HG03045 (cell line): ENCODE data around the gene IQCH.

Source experiments
- ATAC-seq: cut with Tn5 transposase; IDR thresholded peaks from one replicate; pipeline ENCODE4 v1.9.1; 2021; ENCODE audit warnings: mild to moderate bottlenecking, moderate library complexity; ENCODE audit not compliant: unreplicated experiment

The IQCH gene

DNA sequence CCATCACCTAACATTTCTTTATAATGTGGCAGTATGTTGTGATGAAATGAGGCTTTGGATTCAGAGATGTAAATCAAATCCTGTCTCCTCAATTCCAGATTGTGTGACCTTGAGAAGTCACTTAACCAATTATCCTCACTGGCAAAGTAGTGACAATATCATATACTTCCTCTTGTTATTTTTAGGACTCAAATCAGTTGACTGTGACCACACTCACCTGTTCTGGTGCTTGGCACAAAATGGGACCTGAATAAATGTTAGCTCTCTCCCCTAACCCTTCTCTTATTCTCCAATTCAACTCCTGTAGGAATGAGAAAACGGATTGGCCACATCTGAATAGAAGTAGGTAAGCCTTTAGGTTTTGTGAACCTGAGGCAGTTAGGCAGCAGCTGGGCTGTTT, 42.1 kb downstream of the IQCH start:
- ATAC-seq: no peak

DNA sequence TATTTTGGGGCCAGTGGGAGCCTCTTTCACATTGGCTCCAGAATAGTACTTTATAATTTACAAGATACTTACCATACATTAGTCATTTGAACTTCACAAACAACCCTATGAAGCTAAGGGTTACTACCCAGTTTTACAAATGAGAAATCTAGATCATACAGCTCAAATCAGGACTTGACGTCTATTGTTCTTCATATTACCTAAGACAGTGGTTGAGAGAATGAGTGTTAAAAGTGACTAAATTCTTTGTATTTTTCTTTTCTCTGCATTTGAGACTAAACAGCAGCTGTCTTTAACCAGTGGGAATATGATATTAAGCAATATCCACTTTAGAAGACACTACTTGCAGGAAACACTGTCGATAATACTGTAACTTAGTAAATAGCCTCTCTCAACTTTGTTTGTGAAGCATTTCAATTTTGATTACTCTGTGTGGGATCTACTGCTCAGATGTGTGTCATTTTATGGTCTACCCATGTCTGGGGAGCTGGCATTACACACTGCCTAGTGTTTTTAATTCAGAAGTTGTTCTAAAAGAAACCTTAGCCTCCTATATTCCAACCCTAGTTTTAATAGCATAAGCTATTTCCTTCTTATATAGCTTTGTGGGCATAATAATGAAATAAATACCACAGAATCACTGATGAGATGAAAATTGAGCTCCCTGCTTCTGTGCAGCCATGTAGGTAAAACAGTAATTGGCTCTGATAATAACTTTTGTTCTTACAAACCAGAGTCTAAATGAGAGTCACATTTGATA, 45.9 kb downstream of the IQCH start:
- no peak for ATAC-seq

DNA sequence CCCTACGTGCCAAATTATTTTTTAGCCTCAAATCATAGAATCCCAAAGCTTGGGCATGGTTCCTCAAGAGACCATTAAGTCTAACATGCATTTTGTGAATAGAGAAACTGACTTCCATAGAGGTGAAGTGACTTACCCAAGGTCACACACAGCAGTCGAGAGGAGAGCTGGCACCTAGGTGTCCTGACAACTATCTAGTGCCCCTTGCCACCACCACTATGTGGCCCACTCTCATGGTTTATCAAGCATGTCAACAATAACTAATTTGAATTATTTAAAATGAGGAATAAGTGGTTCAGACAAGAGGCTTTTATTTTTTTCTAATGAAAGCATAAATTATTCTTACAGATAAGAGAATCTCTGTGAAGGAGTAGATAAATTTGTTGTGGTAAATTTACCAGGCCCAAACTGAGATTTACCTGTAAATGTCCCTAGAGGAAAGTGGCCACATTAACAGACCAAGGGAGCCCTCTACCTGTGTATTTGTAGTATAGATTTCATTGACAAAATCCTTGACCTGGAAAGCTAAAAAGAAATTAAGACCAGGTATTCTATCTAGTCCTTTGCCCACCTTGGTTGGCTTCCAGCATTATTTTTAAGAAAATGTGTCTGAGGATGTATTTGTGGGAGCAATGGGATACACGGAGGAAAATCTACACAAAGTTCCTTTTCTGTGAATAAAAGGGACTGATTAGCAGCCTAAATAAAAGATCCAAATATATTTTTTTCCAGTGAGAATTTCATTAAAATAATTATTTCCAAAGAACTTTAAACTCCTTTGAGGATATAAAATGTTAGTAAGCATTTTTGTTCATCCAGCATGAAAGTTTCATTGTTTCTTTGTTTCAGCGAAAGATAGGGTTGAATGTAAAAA, 49.1 kb downstream of the IQCH start:
- ATAC-seq: no peak

- ATAC-seq: no peak
Observed at GRCh38 chr15:67304778-67305177, 50.2 kb downstream of the IQCH start.

DNA sequence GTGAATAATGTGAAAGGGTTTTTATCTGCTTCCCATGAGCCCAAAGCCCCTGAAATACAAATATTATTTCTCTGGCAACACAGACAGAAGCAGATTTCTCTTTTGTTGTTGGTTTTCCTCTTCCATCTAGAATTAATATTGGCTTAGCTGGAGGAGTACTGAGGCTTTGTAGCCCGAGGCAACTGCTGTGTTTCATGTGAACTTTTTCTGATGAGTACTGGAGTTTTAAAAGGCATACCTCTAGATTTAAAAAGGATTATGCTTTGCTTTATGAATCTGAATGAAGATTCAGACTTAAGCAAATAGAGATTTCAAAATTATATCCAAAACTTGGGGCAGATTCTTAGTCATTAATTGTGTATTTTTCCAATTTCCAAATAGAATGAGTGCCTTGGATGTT, 50.9 kb downstream of the IQCH start:
- ATAC-seq: no peak

- ATAC-seq: no peak
Observed at GRCh38 chr15:67307156-67307555, 52.6 kb downstream of the IQCH start.

DNA sequence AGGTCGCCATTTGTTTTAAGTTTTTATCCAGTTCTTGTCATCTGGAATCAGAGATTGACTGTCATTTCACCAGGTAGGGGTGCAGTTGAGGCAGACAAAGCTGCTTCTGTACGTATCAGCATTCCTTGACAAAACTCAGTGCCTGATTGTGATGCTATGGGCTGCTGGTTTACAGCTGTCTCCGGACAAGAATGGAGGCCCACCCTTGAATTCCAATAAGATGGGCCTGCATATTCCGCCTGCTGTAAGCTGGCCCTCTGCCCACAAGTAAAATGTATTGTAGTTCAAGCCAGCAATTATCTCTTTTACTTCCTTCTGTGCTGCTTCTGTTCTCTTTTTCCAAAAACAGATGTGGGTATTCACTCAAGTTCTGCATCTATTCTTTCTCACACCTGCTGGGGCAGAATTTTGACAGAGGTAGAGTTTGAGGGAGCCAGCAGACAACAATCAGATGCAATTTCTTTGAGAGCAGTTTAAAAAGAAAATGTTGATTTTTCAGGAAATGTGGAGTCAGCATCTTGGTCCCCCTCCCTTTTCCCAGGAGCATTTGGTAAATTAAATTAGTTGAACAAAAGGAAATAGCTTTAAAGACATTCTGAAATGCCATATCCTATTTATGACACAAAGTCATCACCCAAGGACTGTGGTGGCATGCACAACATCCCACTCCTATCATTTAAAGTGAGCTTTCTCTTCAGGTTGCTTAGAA, 53.5 kb downstream of the IQCH start:
- no peak for ATAC-seq

DNA sequence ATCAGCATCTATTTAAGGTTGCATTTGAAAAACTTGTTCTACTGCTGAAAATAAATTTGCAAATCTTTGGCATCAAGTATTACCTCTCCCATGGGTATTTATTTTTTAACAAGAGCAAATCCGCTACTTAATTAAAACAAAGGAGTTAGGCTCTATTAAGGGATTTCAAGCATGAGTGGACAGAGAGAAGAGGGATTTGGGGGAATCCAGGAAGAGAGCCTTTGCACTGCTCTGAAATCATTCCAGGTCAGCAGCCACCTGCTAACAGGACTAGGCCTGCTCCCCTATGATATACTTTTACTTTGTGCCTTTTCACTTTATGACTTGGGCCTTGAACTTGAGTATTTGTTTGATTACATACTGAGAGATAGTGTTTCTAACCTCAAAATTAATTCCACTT, 57.1 kb downstream of the IQCH start:
- no peak for ATAC-seq

DNA sequence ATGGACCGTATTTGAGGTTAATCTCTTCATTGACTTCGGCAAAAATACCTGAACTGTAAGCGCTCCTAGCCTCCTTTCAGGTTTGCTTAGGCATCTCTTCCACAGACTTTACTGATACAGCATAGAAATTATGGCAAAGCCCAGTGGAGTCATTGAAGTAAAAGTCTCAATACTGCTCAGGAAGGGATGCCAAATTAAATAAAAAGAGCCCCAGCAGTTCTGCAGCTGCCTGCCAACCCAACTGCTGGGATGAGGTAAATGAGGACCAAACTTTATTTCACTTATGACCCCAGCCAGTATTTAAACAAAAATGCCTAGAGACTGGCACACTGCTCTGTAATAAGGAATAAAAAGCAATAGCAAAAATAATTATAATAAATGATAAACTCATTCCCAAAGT, 65.4 kb downstream of the IQCH start:
- no peak for ATAC-seq

- ATAC-seq: no peak
Observed at GRCh38 chr15:67321352-67321751, 66.8 kb downstream of the IQCH start.

DNA sequence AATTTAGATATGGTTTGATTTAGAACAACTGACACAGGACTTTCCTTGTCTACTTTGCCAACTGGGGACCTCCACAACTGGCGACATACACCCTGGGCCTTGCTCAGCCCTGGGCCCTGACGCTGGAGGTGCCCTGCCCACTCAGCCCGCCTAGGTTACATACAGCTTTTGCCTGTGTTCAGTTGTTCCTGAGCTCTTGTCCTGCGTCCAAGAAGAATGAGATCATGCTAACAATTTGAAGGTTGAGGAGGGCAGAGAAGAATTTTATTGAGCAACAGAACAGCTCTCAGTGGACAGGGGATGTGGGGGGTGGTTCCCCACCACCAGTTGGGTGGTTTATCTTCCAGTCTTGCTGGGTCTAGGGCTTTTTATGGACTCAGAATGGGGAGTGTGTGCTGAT, 67.9 kb downstream of the IQCH start:
- ATAC-seq: no peak

DNA sequence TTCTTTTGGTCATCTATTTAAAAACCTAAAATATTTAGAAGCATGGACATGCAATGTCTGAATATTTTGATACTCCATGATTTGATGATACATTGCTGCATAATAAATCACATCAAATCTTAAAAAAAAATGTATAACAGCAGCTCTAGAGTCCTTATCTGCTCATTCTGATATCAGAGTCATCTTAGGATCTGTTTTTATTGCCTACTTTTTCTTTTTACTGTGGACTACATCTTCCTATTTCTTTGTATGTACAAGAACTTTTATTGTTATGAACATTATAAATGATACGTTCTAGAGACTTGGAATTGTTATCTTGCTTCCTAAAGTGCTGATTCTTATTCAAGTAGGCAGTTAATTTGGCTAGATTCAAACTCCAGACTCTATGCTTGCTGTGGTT, 72.7 kb downstream of the IQCH start:
- no peak for ATAC-seq

DNA sequence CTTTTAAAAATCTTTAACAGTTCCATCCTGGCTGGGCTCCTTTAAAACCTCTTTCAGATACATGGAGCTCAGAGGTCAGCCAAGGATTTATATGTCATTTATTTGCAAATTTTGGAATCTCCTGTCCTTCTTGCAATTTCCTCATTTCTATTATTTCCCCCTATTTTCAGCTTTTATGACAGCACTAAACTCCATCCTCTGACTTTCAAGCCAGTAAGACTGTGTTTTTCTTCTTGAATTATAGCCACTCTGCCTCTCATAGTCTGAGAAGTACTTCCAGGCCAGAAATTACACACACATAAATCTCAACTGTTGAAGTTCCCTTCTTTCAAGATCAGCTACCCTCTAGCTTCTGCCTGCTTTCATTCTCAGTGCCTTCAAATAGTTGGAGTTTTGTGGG, 73.2 kb downstream of the IQCH start:
- no peak for ATAC-seq

- ATAC-seq: no peak
Observed at GRCh38 chr15:67329984-67330733, 75.6 kb downstream of the IQCH start.

DNA sequence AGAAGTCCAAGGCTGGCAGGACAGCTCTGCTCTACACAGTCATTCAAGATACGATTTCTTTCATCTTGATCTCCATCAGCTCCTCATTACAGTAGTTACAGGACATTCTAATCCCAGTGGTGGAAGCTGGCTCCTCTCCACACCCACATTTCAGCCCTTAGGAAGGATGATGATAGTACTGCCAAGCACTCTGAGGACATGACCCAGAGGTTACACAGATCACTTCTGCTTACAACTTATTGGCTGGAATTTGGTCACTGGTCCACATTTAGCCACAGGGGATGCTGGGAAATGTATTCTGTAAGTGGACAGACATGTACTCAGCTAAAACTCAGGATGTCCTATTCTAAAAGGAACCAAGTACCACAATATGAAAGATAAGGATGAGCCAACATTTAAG, 77.1 kb downstream of the IQCH start:
- ATAC-seq: no peak

DNA sequence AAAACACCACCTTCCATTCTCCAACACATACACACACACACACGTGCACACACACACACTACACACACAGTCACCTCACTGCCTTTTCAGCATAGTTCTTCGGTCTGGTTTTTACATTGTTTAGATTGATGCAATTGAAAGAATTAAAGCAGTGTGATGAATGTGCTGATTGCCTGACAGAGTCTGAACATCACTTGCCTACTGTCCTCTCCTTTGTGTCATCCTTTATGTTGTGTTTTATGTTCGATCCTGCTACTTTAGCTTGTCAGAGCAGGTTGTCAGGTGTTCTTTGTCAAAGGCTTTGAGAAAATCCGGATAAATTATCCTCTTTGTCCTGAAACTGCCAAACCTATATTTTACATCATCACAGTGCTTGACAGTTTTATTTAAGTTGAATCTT, 80.4 kb downstream of the IQCH start:
- ATAC-seq: no peak

- ATAC-seq: no peak
Observed at GRCh38 chr15:67335534-67336222, 81.1 kb downstream of the IQCH start.

GRCh38 chr15:67340630-67341029, 86.0 kb downstream of the IQCH start:
- ATAC-seq: no peak

- no peak for ATAC-seq
Observed at GRCh38 chr15:67341539-67341938, 87.0 kb downstream of the IQCH start.

DNA sequence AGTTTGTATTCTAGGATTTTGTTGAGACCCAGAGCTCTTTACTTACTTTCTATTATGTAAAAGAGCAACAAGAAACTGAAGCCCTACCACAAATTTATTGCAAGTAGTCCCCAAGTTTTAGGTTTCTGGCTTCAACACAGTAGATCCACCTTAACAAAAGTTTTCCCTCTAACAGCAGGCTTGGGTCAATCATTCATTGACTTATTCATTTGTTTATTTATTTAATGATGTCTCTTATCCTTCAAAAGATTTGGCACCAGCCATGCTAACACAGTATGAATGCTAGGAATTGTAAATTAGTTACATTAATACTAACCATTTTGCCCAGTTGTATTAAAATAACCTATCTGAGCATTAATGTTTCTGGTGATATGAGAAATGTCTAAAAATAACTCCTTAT, 88.6 kb downstream of the IQCH start:
- no peak for ATAC-seq
